ENCODE results near the gene CCDC88C. TPM values are rescaled to one million over a fixed set of nuclear protein-coding genes. Genes with fewer than 3 reads are reported as not detected.

CCDC88C gene
- polyA plus RNA-seq, 1 donor (not counting 4 experiments of a cell fraction or from before 2014, with no cell fraction given): 2.4 TPM

GRCh38 chr14:91350813-91351511 is 66.7 kb downstream of the CCDC88C start:
- H3K27ac ChIP-seq (ENCODE audit: control insufficient read depth, insufficient read depth, low read length): no peak overlapping the region
- H3K9me3 ChIP-seq (ENCODE audit: control insufficient read depth, low read depth, low read length): no peaks in the 10 kb centered on the region
- no peaks in the 10 kb centered on the region for H3K79me2 ChIP-seq (ENCODE audit: control insufficient read depth, insufficient read depth, low read length)
- TF ChIP-seq CTCF (optimal IDR thresholded peaks at IDR 0.05 in 1 of 3, IDR thresholded peaks at IDR 0.05 in 1 of 3, conservative IDR thresholded peaks at IDR 0.05 in 1 of 3; ENCODE audit: extremely low read depth in 1 of 3, insufficient read depth in 2 of 3, low read length in 3 of 3) (no peak), EZH2 (IDR thresholded peaks at IDR 0.05; ENCODE audit: low read length) (no peak)
- H2AFZ ChIP-seq (ENCODE audit: control insufficient read depth, low read length): no peak overlapping the region
- H3K9me1 ChIP-seq (ENCODE audit: control insufficient read depth, extremely low read depth, insufficient read depth, low read length): no peaks in the 10 kb centered on the region
- H3K4me1 ChIP-seq (ENCODE audit: control insufficient read depth, extremely low read depth, insufficient read depth, low read length): peaks cover 6% of the 10 kb centered on the region
- H3K9ac ChIP-seq (ENCODE audit: control insufficient read depth, extremely low read depth, insufficient read depth, low read length): no peak overlapping the region
- FAIRE-seq (no peak), DNase-seq (ENCODE audit: low read depth, low spot score) (no peak)
- H3K27me3 ChIP-seq (ENCODE audit: control insufficient read depth, extremely low read depth, insufficient read depth, low read length): no peaks in the 10 kb centered on the region
- H3K4me3 ChIP-seq (ENCODE audit: control insufficient read depth in 2 of 3, extremely low read depth in 1 of 3, insufficient read depth in 2 of 3, low read depth in 1 of 3, low read length in 3 of 3): no peak overlapping the region
- dilution Hi-C loops (cut with MboI; ENCODE audit: extremely low pct_ligation_motif_present, low sequenced_read_pairs): no loop called here
- H3K36me3 ChIP-seq (ENCODE audit: control insufficient read depth in 2 of 2, extremely low read depth in 1 of 2, insufficient read depth in 2 of 2, low read length in 2 of 2): no peaks in the 10 kb centered on the region
- H3K4me2 ChIP-seq (ENCODE audit: control insufficient read depth, extremely low read depth, insufficient read depth, low read depth, low read length): no peak overlapping the region
- no peaks in the 10 kb centered on the region for H4K20me1 ChIP-seq (ENCODE audit: control insufficient read depth, extremely low read depth, insufficient read depth, low read length)

- FAIRE-seq: no peak
- DNase-seq (ENCODE audit: low read depth, low spot score): no peak
- Histone ChIP-seq H3K4me2 (ENCODE audit: control insufficient read depth, extremely low read depth, insufficient read depth, low read depth, low read length) (no peak overlapping the region), H3K9me1 (ENCODE audit: control insufficient read depth, extremely low read depth, insufficient read depth, low read length) (no peaks in the 10 kb centered on the region), H3K9me3 (ENCODE audit: control insufficient read depth, low read depth, low read length) (no peaks in the 10 kb centered on the region), H3K79me2 (ENCODE audit: control insufficient read depth, insufficient read depth, low read length) (no peaks in the 10 kb centered on the region), H4K20me1 (ENCODE audit: control insufficient read depth, extremely low read depth, insufficient read depth, low read length) (no peaks in the 10 kb centered on the region), H3K27me3 (ENCODE audit: control insufficient read depth, extremely low read depth, insufficient read depth, low read length) (no peaks in the 10 kb centered on the region), H3K27ac (ENCODE audit: control insufficient read depth, insufficient read depth, low read length) (no peak overlapping the region), H3K36me3 (ENCODE audit: control insufficient read depth in 2 of 2, extremely low read depth in 1 of 2, insufficient read depth in 2 of 2, low read length in 2 of 2) (no peaks in the 10 kb centered on the region), H3K9ac (ENCODE audit: control insufficient read depth, extremely low read depth, insufficient read depth, low read length) (no peak overlapping the region), H3K4me3 (ENCODE audit: control insufficient read depth in 2 of 3, extremely low read depth in 1 of 3, insufficient read depth in 2 of 3, low read depth in 1 of 3, low read length in 3 of 3) (no peak overlapping the region), H3K4me1 (ENCODE audit: control insufficient read depth, extremely low read depth, insufficient read depth, low read length) (peaks cover 6% of the 10 kb centered on the region), H2AFZ (ENCODE audit: control insufficient read depth, low read length) (no peak overlapping the region)
- TF ChIP-seq CTCF (optimal IDR thresholded peaks at IDR 0.05 in 1 of 3, IDR thresholded peaks at IDR 0.05 in 1 of 3, conservative IDR thresholded peaks at IDR 0.05 in 1 of 3; ENCODE audit: extremely low read depth in 1 of 3, insufficient read depth in 2 of 3, low read length in 3 of 3) (no peak), EZH2 (IDR thresholded peaks at IDR 0.05; ENCODE audit: low read length) (no peak)
- dilution Hi-C loops (cut with MboI; ENCODE audit: extremely low pct_ligation_motif_present, low sequenced_read_pairs): no loop called here
These were observed 67.2 kb downstream of the CCDC88C start for GRCh38 chr14:91350483-91350812.

Data from keratinocyte (primary cell).